HepG2 (cell line): Measurements from ENCODE around the gene OXLD1. TPM values are rescaled to one million over a fixed set of nuclear protein-coding genes. Genes with fewer than 3 reads are reported as not detected.

Experiments used
- ATAC-seq: fragments of 200-7000 bp; cut with Tn5 transposase; 3 replicates; pipeline ENCODE4 v1.9.1; 2020; ENCODE audit warnings: mild to moderate bottlenecking, moderate library complexity
- BruUV-seq: library from RNA; stranded (reverse); fragments of 400-500 nt; replicated peaks from 2 replicates; lab custom pipeline; 2021; lab: Mats Ljungman, UMichigan
- CTCF ChIA-PET: fragments of 300-600 bp; formaldehyde crosslinking; extraction: SDS; loops from one replicate; lab custom pipeline; 2021; ENCODE audit warnings: low total read pairs, inconsistent platforms, low intra/inter-chr PET ratio; lab: Yijun Ruan, JAX
- POLR2A ChIA-PET: fragments of 350-600 bp; sonication (Branson Sonifier 250); formaldehyde crosslinking; loops from one replicate; lab custom pipeline; 2020; ENCODE audit warnings: antibody characterized with exemption, inconsistent platforms; lab: Yijun Ruan, JAX
- DNase-seq: peaks from one replicate; pipeline ENCODE4 v3.0.0-alpha.2; 2015; ENCODE audit warnings: low spot score
- FAIRE-seq: peaks from 3 replicates; lab custom pipeline; 2011; peaks lifted over from hg19 to GRCh38; lab: Jason Lieb, UNC
- H2AFZ ChIP-seq: one replicate; pipeline ENCODE4 v1.6.1; 2011; ENCODE audit warnings: low read length, inconsistent platforms
- H3K27ac ChIP-seq: fragments of 300-600 bp; 3 replicates; pipeline ENCODE4 v1.8.0; 2011; ENCODE audit warnings: mixed run types, mild to moderate bottlenecking, mixed read lengths, low read length, inconsistent platforms; ENCODE audit not compliant: insufficient read depth; ENCODE audit errors: extremely low read length
- H3K27me3 ChIP-seq, 2 experiments: fragments of 200-600 bp in 1 of 2; 2 replicates in 1 of 2; 3 replicates in 1 of 2; pipeline versions ENCODE4 v1.6.0 to v1.8.0; 2011; ENCODE audit warnings: low read length in 2 of 2, mild to moderate bottlenecking in 2 of 2, moderate library complexity in 2 of 2, inconsistent platforms in 1 of 2; ENCODE audit not compliant: insufficient read depth in 2 of 2, control insufficient read depth in 1 of 2
- H3K36me3 ChIP-seq, 2 experiments: fragments of 200-600 bp in 1 of 2; replicated peaks in 1 of 2; 2 replicates in 1 of 2; 3 replicates in 1 of 2; pipeline versions ENCODE4 v1.5.1 to v1.8.0; 2011; ENCODE audit warnings: low read length in 2 of 2, inconsistent platforms in 1 of 2; ENCODE audit not compliant: insufficient read depth in 2 of 2, control insufficient read depth in 1 of 2
- H3K4me1 ChIP-seq: 2 replicates; pipeline ENCODE4 v1.5.1; 2012; ENCODE audit warnings: low read length, inconsistent platforms; ENCODE audit not compliant: insufficient read depth
- H3K4me2 ChIP-seq: 2 replicates; pipeline ENCODE4 v1.6.0; 2011; ENCODE audit warnings: low read depth, low read length, inconsistent platforms
- H3K4me3 ChIP-seq, 3 experiments: fragments of 200-600 bp in 1 of 3; sonication (generic), shearing (Covaris generic) in 1 of 3; replicated peaks in 1 of 3; 2 replicates each; pipeline ENCODE4 v1.5.1; 2011 to 2016; ENCODE audit warnings: low read length in 3 of 3, inconsistent platforms in 2 of 3, low read depth in 2 of 3, mild to moderate bottlenecking in 2 of 3, control low read depth in 1 of 3, mixed read lengths in 1 of 3; ENCODE audit not compliant: insufficient read depth in 1 of 3
- H3K79me2 ChIP-seq: one replicate; pipeline ENCODE4 v1.6.1; 2011; ENCODE audit warnings: low read length, inconsistent platforms; ENCODE audit not compliant: insufficient read depth
- H3K9ac ChIP-seq: 2 replicates; pipeline ENCODE4 v1.6.0; 2011; ENCODE audit warnings: mild to moderate bottlenecking, low read depth, low read length, inconsistent platforms; ENCODE audit not compliant: insufficient read depth
- H3K9me3 ChIP-seq: 2 replicates; pipeline ENCODE4 v1.5.1; 2012; ENCODE audit warnings: mild to moderate bottlenecking, low read length
- H4K20me1 ChIP-seq: 2 replicates; pipeline ENCODE4 v1.6.0; 2011; ENCODE audit warnings: inconsistent platforms, mild to moderate bottlenecking, low read length, moderate library complexity; ENCODE audit not compliant: insufficient read depth
- AGO1 ChIP-seq: fragments of 200-400 bp; formaldehyde crosslinking; IDR thresholded peaks from 2 replicates; pipeline ENCODE4 v1.6.1; 2017; ENCODE audit warnings: mild to moderate bottlenecking, low read depth, low read length, moderate library complexity; ENCODE audit not compliant: poor library complexity, severe bottlenecking
- BORCS8-MEF2B ChIP-seq: sonication (generic); formaldehyde crosslinking; IDR thresholded peaks from 2 replicates; pipeline ENCODE4 v1.8.0; 2022; ENCODE audit warnings: mild to moderate bottlenecking, missing genetic modification reagents
- CTCF ChIP-seq: sonication (generic); formaldehyde crosslinking; IDR thresholded peaks from 2 replicates; pipeline ENCODE4 v1.5.0; 2020; ENCODE audit warnings: mild to moderate bottlenecking, missing genetic modification reagents, moderate library complexity
- HES4 ChIP-seq: sonication (generic); formaldehyde crosslinking; IDR thresholded peaks from 2 replicates; pipeline ENCODE4 v1.9.0; 2021; ENCODE audit warnings: mild to moderate bottlenecking, missing genetic modification reagents, borderline replicate concordance
- HNRNPLL ChIP-seq: fragments of 200-400 bp; formaldehyde crosslinking; IDR thresholded peaks from 2 replicates; pipeline ENCODE4 v1.6.1; 2017; ENCODE audit warnings: mild to moderate bottlenecking, low read depth, low read length; ENCODE audit not compliant: poor library complexity, severe bottlenecking
- MED13 ChIP-seq: sonication (generic); formaldehyde crosslinking; IDR thresholded peaks from 2 replicates; pipeline ENCODE4 v1.5.0; 2020; ENCODE audit warnings: missing genetic modification reagents
- PLSCR1 ChIP-seq: sonication (generic); formaldehyde crosslinking; IDR thresholded peaks from 2 replicates; pipeline ENCODE4 v1.5.0; 2020; ENCODE audit warnings: missing genetic modification reagents, mild to moderate bottlenecking, borderline replicate concordance
- RBFOX2 ChIP-seq: fragments of 200-400 bp; formaldehyde crosslinking; IDR thresholded peaks from 2 replicates; pipeline ENCODE4 v1.6.1; 2017; ENCODE audit warnings: low read depth, mild to moderate bottlenecking, low read length
- RFXANK ChIP-seq: IDR thresholded peaks from 2 replicates; pipeline ENCODE4 v1.6.1; 2016
- SPEN ChIP-seq: sonication (generic); formaldehyde crosslinking; IDR thresholded peaks from 2 replicates; pipeline ENCODE4 v1.5.1; 2020; ENCODE audit warnings: low read depth, mild to moderate bottlenecking, missing genetic modification reagents
- ZNF343 ChIP-seq: sonication (generic); formaldehyde crosslinking; IDR thresholded peaks from 2 replicates; pipeline ENCODE4 v1.4.0; 2020; ENCODE audit warnings: mild to moderate bottlenecking, missing genetic modification reagents
- ZNF510 ChIP-seq: sonication (generic); formaldehyde crosslinking; IDR thresholded peaks from 2 replicates; pipeline ENCODE4 v1.4.0; 2020; ENCODE audit warnings: low read depth, mild to moderate bottlenecking, missing genetic modification reagents
- WGBS: methylation state at CpG from one replicate; pipeline ENCODE4 v1.1.6; 2017; ENCODE audit warnings: low lambda C conversion rate; 5-methylcytosine and 5-hydroxymethylcytosine counted together
- in situ Hi-C: cut with HindIII; loops from 2 replicates; pipeline ENCODE4 v1.10.0; 2017; ENCODE audit warnings: low pct_unique_long_range_greater_than_20kb; ENCODE audit not compliant: extremely low pct_ligation_motif_present
- intact Hi-C: fragments of 100-400 bp; cut with micrococcal nuclease; formaldehyde crosslinking; loops from one replicate; pipeline ENCODE4 v1.10.0; 2022; ENCODE audit not compliant: unreplicated experiment
- polyA plus RNA-seq, 8 experiments: library from polyadenylated mRNA; depleted of rRNA in 3 of 8; stranded (reverse) in 7 of 8; unstranded in 1 of 8; fragments of >200 nt; fragmentation: Illumina TruSeq in 4 of 8; extraction: Trizol in 4 of 8; gene quantifications; 2 replicates each; pipeline versions ENCODE4 v1.2.1 to v1.2.3, GENCODE V29; 2011 to 2016; ENCODE audit warnings: low read depth in 4 of 8, missing spikeins in 1 of 8, mixed read lengths in 1 of 8; ENCODE audit not compliant: insufficient read depth in 1 of 8
- total RNA-seq, 5 experiments: library from RNA; depleted of rRNA; stranded (reverse); fragments of >200 nt; fragmentation: Illumina TruSeq; extraction: Trizol; gene quantifications; 2 replicates each; pipeline ENCODE4 v1.2.3, GENCODE V29; 2016; ENCODE audit warnings: low read depth in 1 of 5

The OXLD1 gene
- total and polyA plus RNA-seq, 2 of the 13 experiments (the other 11 are each of a cell fraction or from before 2014, with no cell fraction given): 27.1 to 37.5 TPM

- TF ChIP-seq RBFOX2: peak; percentile 30; the same call in 1 of the 2 replicates
- TF ChIP-seq SPEN (CRISPR knock-in tag): no peak
- no peak for TF ChIP-seq RFXANK (CRISPR knock-in tag)
- TF ChIP-seq ZNF343 (CRISPR knock-in tag): no peak
- no peak overlapping the region for H3K4me2 ChIP-seq
- in situ Hi-C loops: no loop called here
- H3K9me3 ChIP-seq: no peaks in the 10 kb centered on the region
- H2AFZ ChIP-seq: no peak overlapping the region
- no peak overlapping the region for H3K4me3 ChIP-seq
- POLR2A ChIA-PET: interaction anchor here (2.1 kb wide), 1 partner anchor 8 kb away, joined by 5 read pairs; the partner anchor contains the start of gene MRPL12
- H3K4me1 ChIP-seq: no peaks in the 10 kb centered on the region
- peaks cover 8% of the 10 kb centered on the region for H3K79me2 ChIP-seq
- CTCF ChIA-PET: no interaction called here
- peaks cover 62 to 82% of the 10 kb centered on the region in 2 experiments for H3K36me3 ChIP-seq
- WGBS: 97% methylated on average over 14 of the region's 19 CpGs
- BruUV-seq: no TSS peak
- ATAC-seq (no peak), FAIRE-seq (no peak), DNase-seq (no peak)
- intact Hi-C loops: no loop called here
- no peak overlapping the region for H3K27ac ChIP-seq
- H3K9ac ChIP-seq: no peak overlapping the region
- H3K27me3 ChIP-seq: no peaks in the 10 kb centered on the region; a peak in 1 of 5 replicates
- H4K20me1 ChIP-seq: no peaks in the 10 kb centered on the region; the same call in 1 of the 2 replicates
Observed at GRCh38 chr17:81694810-81695209, 28.4 kb upstream of the OXLD1 start.

DNA sequence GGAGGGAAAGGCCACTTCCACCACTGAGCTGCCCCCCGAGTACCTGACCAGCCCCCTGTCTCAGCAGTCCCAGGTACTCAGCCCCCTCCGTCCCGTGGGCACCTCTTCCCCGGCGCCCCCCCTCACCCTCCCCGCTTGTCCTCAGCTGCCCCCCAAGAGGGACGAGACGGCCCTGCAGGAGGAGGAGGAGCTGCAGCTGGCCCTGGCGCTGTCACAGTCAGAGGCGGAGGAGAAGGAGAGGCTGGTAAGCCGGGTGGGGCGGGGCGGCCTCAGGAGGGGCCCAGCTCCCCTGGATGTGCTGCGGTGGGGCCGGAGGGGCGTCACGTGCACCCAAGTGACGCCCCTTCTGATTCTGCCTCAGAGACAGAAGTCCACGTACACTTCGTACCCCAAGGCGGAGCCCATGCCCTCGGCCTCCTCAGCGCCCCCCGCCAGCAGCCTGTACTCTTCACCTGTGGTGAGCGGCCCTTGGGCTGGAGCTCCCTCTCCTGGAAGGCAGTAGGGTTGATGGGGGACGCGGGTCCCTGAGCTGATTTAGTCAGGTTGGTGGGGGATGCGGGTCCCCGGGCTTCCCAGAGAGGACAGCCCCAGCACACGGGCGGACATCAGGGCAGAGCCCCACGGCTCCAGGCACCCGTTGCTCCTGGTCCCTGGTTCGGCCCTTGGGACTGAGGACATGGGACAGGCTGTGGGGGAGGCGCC, 27.3 kb upstream of the OXLD1 start:
- CTCF ChIA-PET: no interaction called here
- no peak overlapping the region for H2AFZ ChIP-seq
- H3K36me3 ChIP-seq: peaks cover 71 to 92% of the 10 kb centered on the region in 2 experiments
- H3K27me3 ChIP-seq: no peaks in the 10 kb centered on the region; a peak in 1 of 5 replicates
- BruUV-seq: no TSS peak
- no peak overlapping the region for H3K4me2 ChIP-seq
- peaks cover 5% of the 10 kb centered on the region for H3K79me2 ChIP-seq
- POLR2A ChIA-PET: interaction anchor here (0.9 to 2.1 kb wide), 5 partner anchors 9 to 28 kb away, joined by 3 to 8 read pairs (median 5); partner anchors contain the start of genes ARL16, HGS and MRPL12
- no peak for DNase-seq
- no peaks in the 10 kb centered on the region; the same call in 1 of the 2 replicates for H4K20me1 ChIP-seq
- no peak overlapping the region for H3K27ac ChIP-seq
- intact Hi-C loops (no loop called here), in situ Hi-C loops (no loop called here)
- no peak overlapping the region for H3K9ac ChIP-seq
- 95% methylated on average over 32 of the region's 35 CpGs for WGBS
- no peaks in the 10 kb centered on the region for H3K9me3 ChIP-seq
- peak; percentile 31 for ATAC-seq
- no peak overlapping the region for H3K4me3 ChIP-seq
- no peak for FAIRE-seq
- H3K4me1 ChIP-seq: no peaks in the 10 kb centered on the region
- TF ChIP-seq MED13 (CRISPR knock-in tag) (no peak), ZNF510 (CRISPR knock-in tag) (no peak), HES4 (CRISPR knock-in tag) (0 out of 2 replicates have a peak, but pooled peaks have one; percentile 42), HNRNPLL (no peak), RBFOX2 (0 out of 2 replicates have a peak, but pooled peaks have one; percentile 25), BORCS8-MEF2B (CRISPR knock-in tag) (no peak), CTCF (peak; percentile 48), PLSCR1 (no peak), AGO1 (peak; percentile 37)
